ENCODE data around the gene NNAT. TPM values are rescaled to one million over a fixed set of nuclear protein-coding genes. Genes with fewer than 3 reads are reported as not detected.
"Not testable (repeated sequence)": the region's sequence is repeated elsewhere in the genome, so short reads cannot be mapped to it uniquely, and the experiment has no call there.

The NNAT gene, protein sequence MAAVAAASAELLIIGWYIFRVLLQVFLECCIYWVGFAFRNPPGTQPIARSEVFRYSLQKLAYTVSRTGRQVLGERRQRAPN
- 2.2 TPM for total RNA-seq

DNA sequence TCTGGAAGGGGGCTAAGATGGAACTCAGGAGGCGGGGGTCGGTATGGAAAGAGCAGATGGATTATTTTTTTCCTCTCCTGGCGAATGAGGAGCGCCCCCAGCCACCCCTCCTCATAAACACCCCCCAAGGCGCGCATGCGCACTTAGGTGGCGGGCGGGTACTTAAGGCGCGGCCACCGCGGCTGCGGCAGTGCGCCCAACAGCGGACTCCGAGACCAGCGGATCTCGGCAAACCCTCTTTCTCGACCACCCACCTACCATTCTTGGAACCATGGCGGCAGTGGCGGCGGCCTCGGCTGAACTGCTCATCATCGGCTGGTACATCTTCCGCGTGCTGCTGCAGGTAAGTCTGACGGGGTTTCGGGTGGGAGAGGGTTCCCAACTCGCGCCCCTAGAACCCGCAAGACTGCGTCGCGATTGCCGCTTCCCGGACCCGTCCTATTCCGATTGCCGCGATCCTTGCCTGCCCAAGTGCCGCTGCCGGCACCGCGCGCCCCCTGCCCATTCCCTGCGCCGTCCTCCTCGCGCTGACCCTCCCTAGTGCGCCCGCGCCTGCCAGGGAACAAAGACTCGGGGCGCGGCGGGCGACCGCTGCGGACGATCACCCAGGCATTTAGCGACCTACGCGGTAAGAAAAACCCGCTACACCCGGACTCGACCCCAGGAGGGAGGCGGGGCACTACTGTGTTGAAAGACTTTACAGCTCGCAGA lies at the start of gene NNAT:
TSS of gene NNAT (plus strand) at position 190 of the 711 bp plus-strand sequence. CDS start at position 272, 82 bp downstream.
- peak in 1 of 3 donors; percentile 33 for DNase-seq (ENCODE audit: low read depth in 2 of 3, low spot score in 2 of 3)

DNA sequence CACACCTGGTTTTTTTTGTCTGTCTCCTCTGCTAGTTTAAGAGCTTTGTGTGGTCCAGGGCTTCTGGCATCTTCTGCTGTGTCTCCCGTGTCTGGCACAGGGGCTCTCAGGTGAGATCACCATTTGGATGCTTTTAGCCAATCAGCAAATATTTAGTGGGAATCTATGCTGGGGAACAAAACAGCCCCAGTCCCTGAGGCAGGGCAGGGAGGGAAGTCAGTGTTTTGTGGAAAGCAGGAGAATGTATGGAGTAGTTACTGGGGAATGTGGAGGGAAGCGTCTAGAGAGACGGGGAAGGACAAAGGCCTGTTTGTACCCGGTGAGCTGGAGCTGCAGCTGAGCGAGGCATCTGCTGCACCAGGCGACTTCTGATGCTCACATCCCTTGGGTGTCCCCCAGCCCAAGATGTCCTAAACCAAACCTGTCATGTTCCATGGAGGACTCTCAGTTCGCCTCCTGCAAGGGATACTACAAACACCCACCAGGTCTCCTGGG lies 49.3 kb upstream of the NNAT start:
- no peak for DNase-seq (ENCODE audit: low read depth in 2 of 3, low spot score in 2 of 3)

- DNase-seq (ENCODE audit: low read depth in 2 of 3, low spot score in 2 of 3), result not testable (repeated sequence)
Measured at GRCh38 chr20:37472435-37472834, 48.6 kb upstream of the NNAT start.

- DNase-seq (ENCODE audit: low read depth in 2 of 3, low spot score in 2 of 3), result no peak
Measured at GRCh38 chr20:37473249-37474000, 47.6 kb upstream of the NNAT start.

- DNase-seq (ENCODE audit: low read depth in 2 of 3, low spot score in 2 of 3), result no peak
Measured at GRCh38 chr20:37474386-37474785, 46.7 kb upstream of the NNAT start.

- no peak for DNase-seq (ENCODE audit: low read depth in 2 of 3, low spot score in 2 of 3)
Measured at GRCh38 chr20:37475252-37475651, 45.8 kb upstream of the NNAT start.

GRCh38 chr20:37477041-37477440 lies 44.0 kb upstream of the NNAT start:
- no peak for DNase-seq (ENCODE audit: low read depth in 2 of 3, low spot score in 2 of 3)

- no peak for DNase-seq (ENCODE audit: low read depth in 2 of 3, low spot score in 2 of 3)
Measured at GRCh38 chr20:37479266-37479665, 41.8 kb upstream of the NNAT start.

DNA sequence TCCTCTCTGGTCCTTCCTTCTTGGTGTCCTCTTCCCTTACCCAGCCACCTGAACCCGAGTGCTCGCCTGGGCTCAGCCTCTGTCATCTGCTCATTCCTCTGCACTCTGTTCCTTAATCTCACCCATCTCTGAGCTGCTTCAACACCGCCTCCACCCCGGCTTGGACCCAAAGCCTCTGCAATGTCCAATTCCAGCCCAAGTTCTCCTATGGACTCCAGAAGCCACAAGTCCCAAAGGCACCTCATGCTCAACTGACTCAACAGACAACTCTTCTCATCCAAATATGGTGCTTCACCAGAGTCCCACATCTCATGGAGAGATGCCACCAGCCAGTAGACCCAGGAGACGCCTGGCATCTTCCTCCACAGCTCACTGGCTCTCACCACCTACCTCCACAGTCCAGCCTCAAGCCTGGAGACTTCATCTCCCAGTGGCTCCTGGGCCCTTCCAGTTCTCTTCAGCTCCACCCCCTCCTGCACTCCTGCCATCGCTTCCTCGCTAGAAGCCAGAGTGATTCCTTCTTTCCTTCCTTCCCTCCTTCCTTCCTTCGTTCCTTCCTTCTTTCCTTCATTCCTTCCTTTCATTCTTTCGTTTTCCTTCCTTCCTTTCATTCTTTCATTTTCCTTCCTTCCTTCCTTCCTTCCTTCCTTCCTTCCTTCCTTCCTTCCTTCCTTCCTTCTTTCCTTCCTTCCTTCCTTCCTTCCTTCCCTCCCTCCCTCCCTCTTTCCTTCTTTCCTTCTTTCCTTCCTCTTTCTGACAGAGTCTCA lies 40.9 kb upstream of the NNAT start:
- no peak for DNase-seq (ENCODE audit: low read depth in 2 of 3, low spot score in 2 of 3)

- DNase-seq (ENCODE audit: low read depth in 2 of 3, low spot score in 2 of 3), result no peak
Measured at GRCh38 chr20:37480919-37481318, 40.1 kb upstream of the NNAT start.

GRCh38 chr20:37481610-37482009 lies 39.4 kb upstream of the NNAT start:
- DNase-seq (ENCODE audit: low read depth in 2 of 3, low spot score in 2 of 3), result no peak

DNA sequence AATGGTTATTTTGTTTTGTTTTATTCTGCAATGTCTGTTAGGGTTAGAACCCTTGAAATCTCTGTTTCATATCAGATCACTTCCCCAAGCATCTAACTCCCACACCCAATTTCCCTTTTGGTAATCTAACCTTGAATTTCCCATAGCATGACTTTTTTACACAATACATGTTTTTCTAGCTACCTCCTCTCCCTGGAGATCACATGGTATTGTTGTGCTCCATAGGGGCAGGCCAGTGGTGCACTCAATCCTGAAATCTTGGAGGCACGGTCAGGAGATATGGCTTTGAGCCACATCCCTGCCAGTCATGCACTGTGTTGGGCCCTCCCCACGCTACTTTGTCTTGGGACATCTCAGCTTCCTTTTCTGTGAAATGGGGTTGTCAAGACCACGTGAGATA lies 36.7 kb upstream of the NNAT start:
- DNase-seq (ENCODE audit: low read depth in 2 of 3, low spot score in 2 of 3), result no peak

- not testable (repeated sequence) for DNase-seq (ENCODE audit: low read depth in 2 of 3, low spot score in 2 of 3)
Measured at GRCh38 chr20:37486209-37486608, 34.8 kb upstream of the NNAT start.

- DNase-seq (ENCODE audit: low read depth in 2 of 3, low spot score in 2 of 3), result no peak
Measured at GRCh38 chr20:37490663-37491350, 30.2 kb upstream of the NNAT start.

- no peak for DNase-seq (ENCODE audit: low read depth in 2 of 3, low spot score in 2 of 3)
Measured at GRCh38 chr20:37492096-37492625, 28.9 kb upstream of the NNAT start.

GRCh38 chr20:37492945-37493344 lies 28.1 kb upstream of the NNAT start:
- no peak for DNase-seq (ENCODE audit: low read depth in 2 of 3, low spot score in 2 of 3)

- no peak for DNase-seq (ENCODE audit: low read depth in 2 of 3, low spot score in 2 of 3)
Measured at GRCh38 chr20:37494301-37494700, 26.7 kb upstream of the NNAT start.

GRCh38 chr20:37494796-37495195 lies 26.3 kb upstream of the NNAT start:
- DNase-seq (ENCODE audit: low read depth in 2 of 3, low spot score in 2 of 3), result no peak

- DNase-seq (ENCODE audit: low read depth in 2 of 3, low spot score in 2 of 3), result no peak
Measured at GRCh38 chr20:37498066-37498665, 22.9 kb upstream of the NNAT start.

DNA sequence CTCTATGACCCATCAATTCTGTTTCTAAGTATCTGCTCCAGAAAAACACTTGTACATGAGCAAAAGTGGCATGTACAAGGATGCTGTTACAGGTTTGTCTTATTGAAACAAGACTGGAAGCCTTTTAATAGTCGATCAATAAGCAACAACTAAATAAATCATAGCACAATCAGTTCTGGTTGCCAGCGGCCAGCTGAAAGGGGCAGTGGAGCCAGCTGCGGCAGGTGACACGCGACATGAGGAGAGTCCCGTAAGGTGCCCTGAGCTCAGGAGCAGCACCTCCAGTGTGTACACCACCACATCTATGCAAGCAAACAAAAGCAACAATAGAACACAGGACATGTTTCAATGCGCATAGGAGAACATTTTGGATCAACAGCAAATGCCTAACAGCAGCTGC lies 20.7 kb upstream of the NNAT start:
- no peak for DNase-seq (ENCODE audit: low read depth in 2 of 3, low spot score in 2 of 3)
